Measurements from ENCODE around the gene EIF2B2.

EIF2B2 gene

DNA sequence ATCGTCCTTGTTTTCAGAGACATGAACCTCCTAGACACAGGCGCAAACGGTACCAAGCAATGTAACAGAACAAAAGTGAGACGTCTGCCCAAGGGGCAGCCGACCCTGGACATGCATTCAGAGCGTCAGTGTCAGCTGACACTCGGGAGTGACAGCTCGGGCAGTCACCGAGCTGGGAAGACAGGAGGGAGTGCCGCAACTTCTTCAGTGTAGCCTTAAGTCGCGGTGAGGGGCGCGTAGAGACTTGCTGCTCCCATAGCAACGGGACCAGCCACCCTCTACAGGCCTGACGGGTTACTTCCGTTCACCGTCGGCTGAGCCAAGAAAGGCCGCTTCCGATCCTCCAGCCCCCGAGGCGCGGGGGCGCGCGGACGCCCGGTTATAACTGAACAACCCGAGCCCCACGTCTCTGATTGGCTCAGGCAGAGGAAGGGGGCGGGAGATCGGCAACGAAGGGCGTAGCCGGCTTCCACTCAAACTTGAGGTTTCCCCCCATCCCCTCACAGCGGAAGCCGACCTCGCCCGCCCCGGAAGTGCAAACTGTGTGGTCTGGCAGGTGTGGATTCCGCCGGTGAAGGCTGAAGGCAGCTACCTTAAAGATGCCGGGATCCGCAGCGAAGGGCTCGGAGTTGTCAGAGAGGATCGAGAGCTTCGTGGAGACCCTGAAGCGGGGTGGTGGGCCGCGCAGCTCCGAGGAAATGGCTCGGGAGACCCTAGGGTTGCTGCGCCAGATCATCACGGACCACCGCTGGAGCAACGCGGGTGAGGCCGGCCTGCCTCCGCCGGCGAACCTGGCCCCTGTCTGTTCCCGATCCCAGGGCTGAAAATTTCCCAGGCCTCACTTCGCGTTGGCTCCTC is at the start of gene EIF2B2:
Gene EIF2B2 (plus strand): TSS at position 530 of the 858 bp plus-strand sequence. CDS start 70 bp downstream, at position 600.
- DNase-seq, result peak; percentile 99

DNA sequence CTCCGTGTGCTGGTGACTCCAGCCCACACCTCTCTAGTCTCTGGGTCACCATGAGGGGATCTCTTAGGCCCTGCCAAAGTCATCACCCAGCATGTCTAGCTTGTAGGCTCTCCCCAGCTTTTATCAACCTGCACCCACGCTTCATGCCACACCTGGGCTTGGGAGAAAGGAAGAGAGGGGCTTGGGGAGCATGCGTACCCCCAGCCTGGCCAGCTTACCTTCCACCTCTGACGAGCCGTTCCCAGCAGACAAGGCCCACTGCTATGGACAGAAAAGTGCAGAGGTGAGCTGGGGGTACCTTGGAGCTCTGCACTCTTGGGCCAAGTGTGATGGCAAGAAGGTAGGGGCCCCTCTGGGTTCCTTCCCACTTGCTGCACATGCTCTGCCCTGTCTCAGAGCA is 49.0 kb upstream of the EIF2B2 start:
- no peak for DNase-seq

DNA sequence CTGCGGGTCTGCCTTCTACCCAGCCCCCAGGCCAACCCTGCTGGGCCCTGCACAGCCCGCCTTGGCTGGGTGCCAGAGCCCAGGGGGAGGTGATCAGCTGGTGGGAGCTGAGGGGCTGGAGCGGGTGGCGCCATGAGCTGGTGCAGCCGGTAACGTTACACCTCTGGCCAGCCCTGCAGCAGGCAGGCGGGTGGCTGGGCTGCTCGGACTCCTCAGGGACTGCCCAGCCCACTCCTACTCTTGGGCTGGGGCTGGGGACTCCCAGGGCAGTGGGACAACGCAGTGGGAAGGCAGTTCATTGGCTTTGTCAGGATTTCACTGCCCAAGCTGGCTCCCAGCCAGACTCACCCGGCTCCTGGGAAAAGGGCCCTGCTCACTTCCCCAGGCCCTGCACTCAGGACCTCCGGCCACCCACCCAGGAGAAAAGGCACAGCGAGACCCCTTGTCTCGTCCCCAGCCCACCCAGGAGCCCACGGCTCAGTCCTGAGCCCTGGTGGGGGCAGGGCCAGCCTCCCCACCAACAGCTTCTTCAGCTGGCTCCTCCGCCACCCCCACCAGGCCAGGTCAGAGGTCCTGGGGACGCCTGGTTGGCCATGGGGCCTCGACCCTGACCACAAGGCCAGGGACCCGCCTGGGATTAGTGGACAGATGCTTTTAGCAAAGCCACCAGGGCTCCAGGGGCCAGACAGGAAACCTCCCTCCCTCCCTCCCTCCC is 48.3 kb upstream of the EIF2B2 start:
- DNase-seq, result no peak

DNA sequence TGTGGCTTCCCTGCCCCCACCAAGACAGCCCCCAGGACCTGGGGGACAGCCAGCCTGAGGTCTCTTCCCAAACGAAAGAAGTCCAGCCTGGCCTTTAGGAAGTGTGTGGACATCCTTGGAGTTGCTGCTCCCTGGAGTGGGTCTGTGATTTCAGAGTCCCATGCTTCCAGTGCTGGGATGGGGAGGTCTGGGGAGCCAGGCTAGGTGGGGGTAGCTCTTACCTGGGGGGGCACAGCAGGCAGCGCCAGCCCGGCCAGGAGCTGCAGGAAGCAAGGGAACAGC is 47.8 kb upstream of the EIF2B2 start:
- no peak for DNase-seq

DNA sequence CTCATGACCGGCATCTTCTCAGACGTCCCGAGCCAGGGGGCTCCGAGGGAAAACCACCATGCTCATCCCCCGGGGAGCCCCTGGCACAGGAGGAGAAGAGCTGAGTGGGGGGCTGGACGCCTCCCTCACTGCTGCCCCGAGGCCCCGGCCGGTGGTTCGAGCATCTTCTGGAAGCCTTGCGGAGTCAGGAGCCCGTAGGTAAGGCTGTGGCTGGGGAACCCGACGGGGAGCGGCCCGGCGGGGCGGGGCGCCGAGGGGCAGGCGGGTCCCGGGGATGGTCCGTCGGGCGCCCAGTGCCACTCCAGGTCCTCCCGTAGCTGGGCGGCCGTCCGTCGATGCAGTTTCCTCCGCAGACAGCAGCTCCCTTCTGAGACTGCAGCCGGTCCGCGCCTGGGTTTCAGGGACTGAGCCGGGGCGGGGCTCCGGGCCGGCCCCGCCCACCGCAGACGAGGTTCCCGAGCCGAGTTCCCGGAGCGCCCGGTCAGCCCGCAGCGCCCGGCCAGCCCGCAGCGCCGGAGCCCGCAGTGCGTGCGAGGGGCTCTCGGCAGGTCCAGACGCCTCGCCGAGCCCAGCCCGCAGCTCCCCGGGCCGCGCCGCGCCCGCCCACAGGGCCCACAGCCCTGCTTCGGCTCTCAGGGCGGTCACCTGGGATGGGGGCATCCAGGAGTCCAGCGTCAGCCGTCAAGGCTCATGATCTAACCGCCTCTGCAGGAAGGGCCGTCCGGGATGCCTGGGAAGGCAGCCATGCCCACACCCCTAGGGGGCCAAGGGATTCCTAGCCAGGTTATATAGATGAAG is 47.3 kb upstream of the EIF2B2 start, which contains the start of gene PGF:
Gene PGF (minus strand): TSS at position 369 of the 798 bp plus-strand sequence. CDS start 355 bp downstream, at position 14.
- DNase-seq, result peak; percentile 22

DNA sequence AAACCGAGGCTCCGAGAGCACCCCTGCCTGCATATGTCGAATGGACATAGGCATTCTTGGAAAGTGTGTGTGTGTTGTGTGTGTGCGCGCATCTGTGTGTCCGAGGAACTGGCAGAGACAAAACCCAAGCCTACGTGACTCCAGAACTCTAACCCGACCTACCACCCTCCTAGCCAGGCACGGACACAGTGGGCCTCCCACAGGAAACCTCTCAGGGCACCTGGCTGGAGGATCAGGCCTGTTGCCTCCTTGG is 46.8 kb upstream of the EIF2B2 start:
- no peak for DNase-seq

DNA sequence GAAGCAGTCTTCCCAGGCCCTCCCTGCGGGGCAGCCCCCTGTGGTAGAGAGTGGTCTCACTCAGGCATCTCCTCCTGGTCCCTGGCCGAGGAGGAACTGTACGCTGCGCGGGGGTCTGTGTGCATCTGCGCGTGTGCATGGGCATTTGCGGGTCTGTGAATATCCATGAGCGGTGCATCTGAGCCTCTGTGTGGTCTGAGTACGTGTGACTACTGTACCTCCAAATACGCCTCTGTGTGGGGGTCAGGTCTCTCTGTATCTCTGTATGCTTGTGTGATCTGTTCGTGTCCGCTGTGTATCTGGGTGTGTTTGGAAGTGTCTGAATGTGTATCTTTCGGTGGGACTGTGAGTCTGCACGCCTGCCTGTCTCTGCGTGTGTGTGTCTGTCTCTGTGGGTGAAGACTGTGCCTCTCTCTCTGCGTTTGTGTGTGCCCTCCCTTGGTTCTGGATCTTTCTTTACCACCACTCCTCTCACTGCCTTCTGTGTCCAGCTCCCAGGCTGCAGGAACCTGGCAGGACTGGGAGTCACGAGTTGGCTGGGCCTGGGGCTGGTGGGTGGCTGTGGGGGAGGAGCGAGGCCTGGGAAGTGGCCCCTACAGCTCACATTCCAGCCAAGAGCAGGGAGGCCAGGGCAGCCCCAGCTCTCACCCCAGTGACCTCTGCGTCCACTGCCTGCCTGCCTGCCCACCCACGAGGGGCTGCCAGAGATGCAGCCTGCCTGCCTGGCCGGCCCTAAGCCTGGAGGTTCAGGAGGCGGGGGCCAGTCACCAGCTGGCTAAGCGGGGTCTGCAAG is 46.2 kb upstream of the EIF2B2 start:
- no peak for DNase-seq

DNA sequence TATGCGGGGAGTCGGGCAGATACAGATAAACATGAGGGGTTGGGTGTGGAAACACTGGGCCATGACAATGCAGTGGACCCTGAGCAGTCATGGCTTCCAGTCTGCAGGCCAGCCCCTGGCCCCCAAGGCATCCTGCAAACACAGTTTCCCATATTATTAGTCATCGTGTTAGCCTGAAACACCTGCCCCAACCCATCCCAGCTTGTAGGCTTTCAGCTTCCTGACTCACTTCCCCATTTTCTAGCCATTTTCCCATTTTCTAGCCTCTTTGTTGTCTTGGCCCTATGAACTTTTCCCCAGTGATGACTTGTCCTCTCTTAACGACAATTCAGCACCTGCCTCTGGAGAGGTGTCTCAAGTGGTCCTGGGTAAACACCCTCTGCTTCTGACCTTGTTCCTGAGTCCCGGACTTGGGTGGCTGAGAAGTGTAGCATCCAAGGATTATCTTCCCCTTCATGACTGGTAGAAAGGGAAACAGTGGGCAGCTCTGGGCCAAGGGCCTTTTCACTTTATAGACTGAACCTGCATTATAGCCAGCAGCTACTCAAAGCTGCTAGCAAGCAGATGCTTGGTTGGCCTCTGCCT is 43.0 kb upstream of the EIF2B2 start:
- DNase-seq, result no peak

DNA sequence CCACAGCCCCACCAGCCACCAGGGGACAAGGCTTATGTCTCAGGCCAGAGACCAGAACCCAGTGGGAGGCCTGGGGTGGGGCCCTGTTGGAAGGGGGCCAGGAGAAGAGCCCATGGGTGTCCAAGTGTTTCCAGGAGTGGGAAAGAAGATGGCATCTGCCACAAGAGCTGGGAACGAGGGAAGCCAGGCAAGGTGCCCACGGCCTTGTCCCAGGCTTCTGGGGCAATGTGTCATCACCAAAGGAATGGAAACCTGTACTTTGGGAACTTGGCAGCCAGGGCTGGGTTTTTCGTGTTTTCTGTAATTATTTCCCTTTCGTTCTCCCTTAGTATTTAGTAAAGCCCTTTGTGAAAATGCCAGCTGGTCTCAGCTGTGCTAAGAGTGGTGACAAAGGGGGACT is 42.0 kb upstream of the EIF2B2 start:
- DNase-seq, result no peak

DNA sequence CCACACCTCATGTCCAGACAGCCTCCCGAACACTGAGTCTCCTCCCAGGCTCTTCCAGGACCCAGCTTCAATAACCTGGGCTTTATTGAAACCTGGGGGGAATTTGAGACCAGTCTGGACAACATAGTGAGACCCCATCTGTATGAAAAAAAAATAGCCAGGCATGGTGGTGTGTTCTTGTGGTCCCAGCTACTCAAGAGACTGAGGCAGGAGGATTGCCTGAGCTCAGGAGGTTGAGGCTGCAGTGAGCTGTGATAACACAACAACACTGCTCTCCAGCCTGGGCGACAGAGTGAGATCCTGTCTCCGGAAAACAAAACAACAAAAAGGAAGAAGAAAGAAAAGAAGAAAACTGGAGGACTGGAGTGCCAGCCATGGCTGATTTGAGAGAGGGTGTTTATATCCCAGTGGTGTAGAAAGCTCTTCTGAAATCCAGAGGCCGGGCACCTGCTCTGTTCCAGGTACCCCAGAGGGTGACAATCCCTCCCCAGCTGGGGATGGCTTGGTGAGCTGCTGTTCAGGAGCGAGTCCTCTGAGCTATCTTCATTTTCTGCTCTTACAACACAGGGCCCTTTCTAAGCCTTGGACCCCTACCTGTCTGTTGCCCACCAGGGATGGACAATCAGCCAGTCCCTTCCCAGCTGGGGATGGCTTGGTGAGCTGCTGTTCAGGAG is 41.3 kb upstream of the EIF2B2 start:
- no peak for DNase-seq

DNA sequence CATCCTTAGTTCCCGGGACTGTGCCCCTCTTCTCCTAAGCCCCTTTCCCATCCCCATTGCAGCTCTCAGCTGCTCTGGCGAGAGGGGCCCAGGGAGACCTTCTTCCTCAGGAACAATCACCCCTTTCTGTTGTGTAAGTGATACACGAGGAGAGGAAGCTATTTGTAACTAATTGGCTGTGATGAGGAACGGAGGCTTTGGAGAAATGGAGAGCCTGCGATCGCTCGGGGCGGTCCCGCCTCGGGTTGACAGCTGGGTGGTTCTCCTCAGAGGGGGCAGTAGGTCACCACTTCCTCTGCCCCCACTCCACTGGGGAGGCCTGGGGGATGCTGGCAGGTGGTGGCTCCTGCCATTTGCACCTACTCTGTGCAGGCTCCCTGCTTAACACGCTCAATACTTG is 40.7 kb upstream of the EIF2B2 start:
- no peak for DNase-seq

DNA sequence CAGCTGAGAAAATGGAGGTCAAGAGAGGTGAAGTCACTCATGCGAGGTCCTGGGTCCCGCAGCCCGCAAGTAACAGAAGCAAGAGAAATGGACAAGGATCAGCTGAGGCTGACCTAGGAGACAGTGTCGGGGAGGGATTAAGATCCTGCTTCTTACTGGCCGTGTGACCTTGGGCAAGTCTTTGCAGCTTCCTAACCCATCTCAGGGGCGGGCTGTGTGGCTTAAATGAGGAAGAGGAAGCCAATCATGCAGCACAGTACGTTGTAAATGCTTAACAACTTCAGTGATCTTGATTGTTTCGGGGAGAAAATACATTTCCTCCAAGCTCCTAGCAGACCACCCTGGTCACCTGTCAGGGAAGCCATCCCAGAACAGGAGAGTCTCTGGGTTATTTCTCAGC is 40.2 kb upstream of the EIF2B2 start:
- DNase-seq, result no peak

DNA sequence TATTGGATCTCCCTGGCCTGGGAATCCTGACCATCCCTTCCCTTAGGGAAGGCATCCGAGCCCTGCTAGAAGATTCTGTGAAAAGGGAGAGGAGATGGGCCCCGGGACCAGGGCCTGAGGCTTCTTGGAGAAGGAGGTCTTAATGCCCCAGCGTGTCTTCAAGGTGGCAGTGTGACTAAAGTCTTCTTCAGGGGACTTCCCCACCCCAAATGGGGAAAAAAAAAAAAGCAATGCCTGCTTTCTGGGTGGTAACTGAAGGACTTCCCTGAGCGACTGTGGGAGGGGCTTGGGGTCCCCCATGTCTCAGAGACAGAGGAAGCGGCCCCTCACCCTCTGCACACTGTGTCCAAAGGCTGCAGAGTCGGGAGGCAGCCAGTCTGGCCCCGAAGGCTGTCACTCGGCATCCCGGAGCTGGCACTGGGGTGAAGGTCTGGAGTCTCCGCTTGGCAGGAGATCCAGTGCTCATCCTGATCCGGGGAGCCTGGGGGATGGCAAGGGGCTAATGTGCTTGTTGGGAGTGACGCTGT is 39.5 kb upstream of the EIF2B2 start:
- DNase-seq, result no peak

DNA sequence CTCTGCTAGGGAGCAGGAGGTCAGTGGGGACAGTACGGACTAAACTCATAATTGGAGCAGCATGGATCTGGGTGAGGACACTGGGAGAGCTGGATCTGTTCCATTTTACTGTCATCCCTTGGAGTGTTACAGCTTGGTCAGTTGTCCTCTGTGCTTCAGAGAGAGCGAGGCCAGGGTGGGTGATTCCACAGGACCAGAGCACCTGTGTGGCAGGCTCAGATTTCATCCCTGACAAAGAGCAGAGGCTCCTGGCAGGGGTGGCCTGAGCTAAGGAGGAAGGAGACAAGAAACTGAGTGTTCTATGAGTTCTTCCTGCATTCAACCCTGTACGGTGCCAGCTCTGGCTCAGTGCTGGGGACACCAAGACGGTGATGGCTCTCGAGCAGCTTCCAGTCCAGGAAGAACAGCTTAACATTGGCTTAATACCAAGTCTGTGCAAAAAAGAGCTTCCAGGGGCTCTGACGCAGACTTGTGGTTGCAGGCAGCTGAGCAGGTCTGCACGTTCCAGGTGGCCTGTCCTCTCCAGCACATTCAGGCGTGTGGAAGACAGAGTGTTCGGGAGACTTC is 38.9 kb upstream of the EIF2B2 start:
- no peak for DNase-seq

DNA sequence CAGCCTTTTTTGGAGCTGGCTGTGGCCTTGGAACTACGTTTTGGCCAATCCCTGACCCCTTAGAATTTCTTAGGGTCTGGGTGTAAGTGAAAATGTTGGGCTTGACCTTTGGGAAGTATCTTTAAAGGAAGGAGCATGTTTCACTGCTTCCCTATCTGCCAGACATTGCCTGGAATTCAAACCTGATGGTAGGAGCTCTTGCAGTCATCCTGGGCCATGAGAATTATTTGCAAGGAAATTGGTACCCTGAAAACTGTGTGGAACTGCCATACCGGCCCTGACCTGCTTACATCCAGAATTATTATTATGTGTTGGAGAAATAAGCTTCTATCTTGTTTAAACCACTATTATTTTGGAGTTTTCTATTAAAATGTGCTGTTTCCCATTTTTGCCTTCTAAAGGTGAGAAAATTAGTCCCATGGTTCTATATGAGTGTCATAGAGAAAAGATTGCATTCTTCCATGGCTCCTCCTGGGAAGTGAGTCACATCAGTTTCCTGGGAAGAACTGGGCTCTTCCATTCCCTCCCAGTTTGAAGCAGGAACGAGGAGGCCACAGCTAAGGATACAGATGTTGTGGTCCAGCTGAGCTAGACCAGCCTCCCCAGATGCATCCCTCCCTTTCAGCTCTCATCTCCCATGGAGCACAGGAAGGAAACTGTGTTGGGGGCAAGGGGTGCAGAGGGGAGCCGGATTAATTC is 37.8 kb upstream of the EIF2B2 start:
- no peak for DNase-seq

DNA sequence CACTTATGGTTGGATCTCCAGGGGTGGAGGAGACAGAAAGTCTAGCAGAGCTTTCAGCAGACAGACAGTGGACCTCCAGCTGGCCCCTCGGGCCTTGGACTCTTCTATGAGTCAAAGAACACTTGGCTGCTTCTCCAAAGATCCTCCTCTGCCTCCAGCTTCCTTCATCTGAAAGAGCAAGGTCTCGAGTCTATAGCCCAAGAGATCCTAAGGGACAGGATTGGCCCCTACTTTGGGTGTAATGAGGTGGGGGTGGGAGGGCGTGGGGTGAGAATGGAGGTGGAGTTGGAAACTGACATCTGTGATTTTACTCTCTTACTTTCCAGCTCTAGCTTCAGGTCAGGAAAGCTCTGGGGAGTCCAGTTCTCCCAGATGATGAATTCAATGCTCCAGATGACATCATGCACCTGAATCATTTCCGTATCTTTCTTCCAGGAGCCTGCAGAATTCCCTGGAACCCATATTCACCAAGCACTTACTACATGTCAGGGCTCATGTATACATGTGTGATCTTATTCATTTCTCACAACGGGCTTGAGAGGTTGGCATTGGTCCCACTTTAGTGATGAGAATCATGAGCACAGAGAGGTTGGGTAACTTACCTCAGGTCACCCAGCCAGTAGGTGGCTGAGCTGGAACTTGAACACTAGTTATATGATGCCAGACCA is 37.1 kb upstream of the EIF2B2 start:
- no peak for DNase-seq

DNA sequence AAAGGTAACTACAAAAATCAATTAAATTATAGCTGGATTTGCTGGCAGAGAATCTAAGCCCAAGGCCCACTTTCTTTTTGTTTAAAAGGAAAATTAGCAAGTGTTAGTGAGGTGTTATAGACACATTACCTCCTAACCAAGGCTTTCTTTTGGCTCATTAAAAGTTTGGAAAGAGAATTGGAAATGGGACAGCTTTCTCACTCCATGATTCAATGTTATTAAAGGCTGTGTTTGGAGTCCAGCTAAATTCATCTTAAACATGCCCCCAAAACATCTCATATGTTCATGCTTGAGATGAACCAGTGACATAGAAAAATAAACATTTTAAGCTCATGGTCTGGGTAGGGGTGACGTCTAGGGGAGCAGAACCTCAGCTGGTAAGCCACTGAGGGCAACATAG is 33.9 kb upstream of the EIF2B2 start:
- DNase-seq, result no peak

DNA sequence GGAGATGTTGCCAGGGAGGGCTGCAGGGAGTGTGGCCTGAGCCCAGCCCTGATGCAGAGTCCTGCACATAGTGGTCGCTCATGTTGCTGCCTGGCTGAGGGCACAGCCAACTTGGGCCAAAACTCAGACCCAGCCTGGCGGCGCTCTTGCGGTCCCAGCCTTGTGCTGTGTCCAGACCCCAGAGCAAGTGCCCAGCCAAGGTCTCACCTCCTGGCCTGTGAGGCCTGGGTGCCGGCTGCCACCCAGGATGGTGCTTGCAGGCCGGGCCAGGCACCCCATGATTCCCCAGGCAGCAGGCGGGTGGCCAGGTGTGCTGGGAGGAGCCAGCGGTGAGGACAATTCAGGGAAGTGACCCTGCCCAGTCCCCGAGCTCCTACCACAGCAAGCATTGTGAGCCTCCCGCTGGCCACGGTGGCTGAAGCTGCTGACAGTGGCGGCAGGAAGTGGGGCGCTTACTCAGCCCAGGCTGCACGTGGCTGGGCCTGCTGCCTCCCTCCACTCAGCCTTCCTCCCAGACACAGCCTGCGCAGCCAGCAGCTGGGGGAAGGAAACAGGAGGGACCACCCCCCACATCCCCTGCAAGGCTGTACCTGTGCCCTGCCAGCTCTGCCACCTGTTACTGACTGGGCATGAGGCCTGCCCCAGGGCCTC is 29.6 kb upstream of the EIF2B2 start:
- DNase-seq, result no peak

DNA sequence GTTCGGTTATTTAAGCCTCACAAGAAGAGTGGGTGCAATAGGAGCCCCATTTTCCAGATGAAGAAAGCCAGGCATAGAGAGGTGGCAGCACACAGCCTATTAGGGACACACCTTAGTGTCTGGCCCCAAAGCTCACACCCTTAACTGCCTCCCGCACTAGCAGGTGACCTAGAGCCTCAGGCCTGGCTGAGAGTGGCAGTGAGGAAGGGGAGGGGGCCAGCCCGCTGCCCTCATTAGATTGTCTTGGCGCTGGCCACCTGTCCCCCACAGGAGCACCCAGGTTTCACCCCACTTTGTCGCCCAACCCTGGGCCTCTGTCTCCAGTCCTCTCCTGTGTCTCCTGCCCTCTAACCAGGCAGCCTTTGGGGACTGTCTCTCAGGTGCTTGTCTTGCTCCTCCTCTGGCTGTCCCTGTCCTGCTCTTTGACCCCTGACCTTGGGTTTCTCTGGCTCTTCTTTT is 28.8 kb upstream of the EIF2B2 start:
- no peak for DNase-seq
